ENCODE data around the gene ACO2. TPM values are rescaled to one million over a fixed set of nuclear protein-coding genes. Genes with fewer than 3 reads are reported as not detected.

The ACO2 gene
- total RNA-seq, 4 donors from 2014 or later, result 164 to 351 (median 255) TPM

- in situ Hi-C loops (cut with MboI; ENCODE audit: low pct_ligation_motif_present in 1 of 4, low pct_unique_long_range_greater_than_20kb in 1 of 4, low sequenced_read_pairs in 3 of 4), result no loop called here
Observed at GRCh38 chr22:41539146-41540005, 70.5 kb downstream of the ACO2 start.

GRCh38 chr22:41540006-41540315, 71.0 kb downstream of the ACO2 start:
- Histone ChIP-seq H3K9me3 (no peaks in the 10 kb centered on the region), H3K27ac (peak overlapping the region in 2 of 4 donors; percentile 5 to 39), H3K4me3 (no peak overlapping the region), H3K27me3 (no peaks in the 10 kb centered on the region), H3K4me1 (peaks cover 10 to 32% (median 25%) of the 10 kb centered on the region in 4 donors), H3K36me3 (no peaks in the 10 kb centered on the region)
- WGBS, 2 donors (ENCODE audit: low coverage in 1 of 2), result 91% methylated on average over 3 of the region's 3 CpGs; no CpG with 5 or more reads in 1 of the 2 donors
- DNase-seq, result no peak
- TF ChIP-seq CTCF (IDR thresholded peaks at IDR 0.05) (no peak), EP300 (IDR thresholded peaks at IDR 0.05; ENCODE audit: low read depth) (no peak), POLR2AphosphoS5 (IDR thresholded peaks at IDR 0.05) (no peak), POLR2A (IDR thresholded peaks at IDR 0.05) (no peak)
- in situ Hi-C loops (cut with MboI; ENCODE audit: low pct_ligation_motif_present in 1 of 4, low pct_unique_long_range_greater_than_20kb in 1 of 4, low sequenced_read_pairs in 3 of 4) (no loop called here), intact Hi-C loops (cut with DNase I; ENCODE audit: low total_unique reads) (no loop called here)

More at GRCh38 chr22:41539146-41540005, 70.5 kb downstream of the ACO2 start:
- Histone ChIP-seq H3K36me3 (no peaks in the 10 kb centered on the region), H3K4me1 (peaks cover 10 to 27% (median 21%) of the 10 kb centered on the region in 4 donors), H3K9me3 (no peaks in the 10 kb centered on the region), H3K27ac (peak overlapping the region; percentile 5 to 39 (median 18)), H3K27me3 (no peaks in the 10 kb centered on the region), H3K4me3 (no peak overlapping the region)
- 83% methylated on average over 13 of the region's 13 CpGs; no CpG with 5 or more reads in 1 of the 2 donors for WGBS, 2 donors (ENCODE audit: low coverage in 1 of 2)
- TF ChIP-seq EP300 (IDR thresholded peaks at IDR 0.05; ENCODE audit: low read depth) (no peak), POLR2A (IDR thresholded peaks at IDR 0.05) (no peak), POLR2AphosphoS5 (IDR thresholded peaks at IDR 0.05) (no peak), CTCF (IDR thresholded peaks at IDR 0.05) (no peak)
- intact Hi-C loops (cut with DNase I; ENCODE audit: low total_unique reads), result no loop called here
- no peak for DNase-seq

- intact Hi-C loops (cut with DNase I; ENCODE audit: low total_unique reads), result no loop called here
- Histone ChIP-seq H3K4me1 (peaks cover 10 to 35% (median 28%) of the 10 kb centered on the region in 4 donors), H3K4me3 (no peak overlapping the region), H3K27ac (no peak overlapping the region), H3K9me3 (no peaks in the 10 kb centered on the region), H3K27me3 (no peaks in the 10 kb centered on the region), H3K36me3 (no peaks in the 10 kb centered on the region)
- in situ Hi-C loops (cut with MboI; ENCODE audit: low pct_ligation_motif_present in 1 of 4, low pct_unique_long_range_greater_than_20kb in 1 of 4, low sequenced_read_pairs in 3 of 4), result no loop called here
- 94 to 100% methylated on average over 5 to 7 of the region's 7 CpGs for WGBS, 2 donors (ENCODE audit: low coverage in 1 of 2)
- TF ChIP-seq CTCF (IDR thresholded peaks at IDR 0.05) (no peak), POLR2AphosphoS5 (IDR thresholded peaks at IDR 0.05) (no peak), POLR2A (IDR thresholded peaks at IDR 0.05) (no peak), EP300 (IDR thresholded peaks at IDR 0.05; ENCODE audit: low read depth) (no peak)
- DNase-seq, result no peak
Observed at GRCh38 chr22:41540365-41540764, 71.4 kb downstream of the ACO2 start.

- DNase-seq, result no peak
- Histone ChIP-seq H3K9me3 (no peaks in the 10 kb centered on the region), H3K27me3 (no peaks in the 10 kb centered on the region), H3K36me3 (no peaks in the 10 kb centered on the region), H3K27ac (no peak overlapping the region), H3K4me3 (no peak overlapping the region), H3K4me1 (peaks cover 10 to 35% (median 28%) of the 10 kb centered on the region in 4 donors)
- in situ Hi-C loops (cut with MboI; ENCODE audit: low pct_ligation_motif_present in 1 of 4, low pct_unique_long_range_greater_than_20kb in 1 of 4, low sequenced_read_pairs in 3 of 4) (no loop called here), intact Hi-C loops (cut with DNase I; ENCODE audit: low total_unique reads) (no loop called here)
- TF ChIP-seq POLR2AphosphoS5 (IDR thresholded peaks at IDR 0.05) (no peak), EP300 (IDR thresholded peaks at IDR 0.05; ENCODE audit: low read depth) (no peak), CTCF (IDR thresholded peaks at IDR 0.05) (no peak), POLR2A (IDR thresholded peaks at IDR 0.05) (no peak)
- WGBS, 2 donors (ENCODE audit: low coverage in 1 of 2), result 60 to 65% methylated on average over 1 to 3 of the region's 3 CpGs
Observed at GRCh38 chr22:41541484-41541883, 72.6 kb downstream of the ACO2 start.
